Naive thymus-derived CD4-positive, alpha-beta T cell (primary cell): ENCODE results near the gene ZC2HC1C. TPM values are rescaled to one million over a fixed set of nuclear protein-coding genes. Genes with fewer than 3 reads are reported as not detected.
"Not testable (repeated sequence)": the region's sequence is repeated elsewhere in the genome, so short reads cannot be mapped to it uniquely, and the experiment has no call there.

ENCODE experiments used
- ATAC-seq: fragments of 150-1000 bp; cut with Tn5 transposase; 2 replicates; pipeline ENCODE4 v1.10.0; 2021; ENCODE audit warnings: mild to moderate bottlenecking, moderate library complexity
- CTCF ChIA-PET: fragments of 350-600 bp; sonication (Branson Sonifier 250); formaldehyde crosslinking; loops from one replicate; lab custom pipeline; 2021; ENCODE audit warnings: antibody characterized with exemption; lab: Charles Lee
- POLR2A ChIA-PET: fragments of 350-600 bp; sonication (Branson Sonifier 250); formaldehyde crosslinking; loops from one replicate; lab custom pipeline; 2021; ENCODE audit warnings: antibody characterized with exemption, inconsistent platforms; lab: Charles Lee
- DNase-seq, 9 donors: peaks; one replicate each; pipeline versions ENCODE4 v3.0.0 to v3.0.0-alpha.2; 2020 to 2022; ENCODE audit warnings: mixed read lengths in 1 of 9
- H3K27ac ChIP-seq: one replicate; pipeline ENCODE4 v1.7.0; 2013; ENCODE audit warnings: mild to moderate bottlenecking, low read depth, low read length, moderate library complexity
- H3K27me3 ChIP-seq, 2 donors: one replicate each; pipeline ENCODE4 v1.7.0; 2013; ENCODE audit warnings: low read length in 2 of 2, mild to moderate bottlenecking in 2 of 2, moderate library complexity in 2 of 2; ENCODE audit not compliant: control insufficient read depth in 2 of 2, insufficient read depth in 2 of 2
- H3K36me3 ChIP-seq, 3 experiments: 1 replicate in 2 of 3; 2 replicates in 1 of 3; pipeline ENCODE4 v1.7.0; 2013; ENCODE audit warnings: low read length in 3 of 3, mild to moderate bottlenecking in 3 of 3, moderate library complexity in 1 of 3; ENCODE audit not compliant: insufficient read depth in 3 of 3, control insufficient read depth in 2 of 3
- H3K4me1 ChIP-seq, 2 donors: one replicate each; pipeline ENCODE4 v1.7.0; 2013; ENCODE audit warnings: low read length in 2 of 2, mild to moderate bottlenecking in 2 of 2, moderate library complexity in 1 of 2; ENCODE audit not compliant: control insufficient read depth in 2 of 2, insufficient read depth in 2 of 2
- H3K4me3 ChIP-seq: 2 replicates; pipeline ENCODE4 v1.7.0; 2013; ENCODE audit warnings: mild to moderate bottlenecking, low read length
- H3K9me3 ChIP-seq, 3 experiments: 1 replicate in 2 of 3; 2 replicates in 1 of 3; pipeline ENCODE4 v1.7.0; 2013; ENCODE audit warnings: low read length in 3 of 3; ENCODE audit not compliant: control insufficient read depth in 2 of 3
- H3K27ac Mint-ChIP-seq, 9 donors: one replicate each; pipeline ENCODE4 v1.8.0; 2020 to 2022; ENCODE audit warnings: mixed read lengths in 9 of 9, mild to moderate bottlenecking in 8 of 9, moderate library complexity in 5 of 9, inconsistent platforms in 2 of 9
- H3K27me3 Mint-ChIP-seq, 5 donors: one replicate each; pipeline ENCODE4 v1.8.0; 2021 to 2022; ENCODE audit warnings: mixed read lengths in 5 of 5, mild to moderate bottlenecking in 1 of 5
- H3K36me3 Mint-ChIP-seq, 5 donors: one replicate each; pipeline ENCODE4 v1.8.0; 2020 to 2022; ENCODE audit warnings: mixed read lengths in 5 of 5, mild to moderate bottlenecking in 3 of 5, inconsistent platforms in 1 of 5
- H3K4me1 Mint-ChIP-seq, 7 donors: one replicate each; pipeline ENCODE4 v1.8.0; 2020 to 2022; ENCODE audit warnings: mixed read lengths in 7 of 7, mild to moderate bottlenecking in 3 of 7, inconsistent platforms in 1 of 7
- H3K4me3 Mint-ChIP-seq, 10 donors: one replicate each; pipeline ENCODE4 v1.8.0; 2020 to 2022; ENCODE audit warnings: mild to moderate bottlenecking in 10 of 10, mixed read lengths in 10 of 10, moderate library complexity in 6 of 10, inconsistent platforms in 2 of 10
- H3K9me3 Mint-ChIP-seq, 11 donors: one replicate each; pipeline ENCODE4 v1.8.0; 2020 to 2022; ENCODE audit warnings: mixed read lengths in 11 of 11, mild to moderate bottlenecking in 4 of 11, inconsistent platforms in 1 of 11, moderate library complexity in 1 of 11
- intact Hi-C, 2 donors: fragments of 100-400 bp; cut with micrococcal nuclease; formaldehyde crosslinking; loops; one replicate each; pipeline ENCODE4 v1.15.1; 2023
- polyA plus RNA-seq, 2 donors: library from polyadenylated mRNA; unstranded; fragments of 300-500 nt; fragmentation: Illumina TruSeq; gene quantifications; one replicate each; pipeline ENCODE4 v1.2.3, GENCODE V29; 2021
- total RNA-seq, 6 experiments: library from RNA in 5 of 6; stranded (reverse) in 5 of 6; gene quantifications; 1 replicate in 5 of 6; 2 replicates in 1 of 6; pipeline ENCODE4 v1.2.3 and lab custom pipeline; 2021 to 2026

ZC2HC1C gene
- total and polyA plus RNA-seq, 7 experiments from 2014 or later: 0.30 to 1.7 (median 0.41) TPM; not detected in 4

- intact Hi-C loops: loop anchor here (1.0 to 5.0 kb wide), 7 partner anchors 49 to 860 kb away; partner anchors contain the start of genes ERG28 (in 2 of the 2), TMED10 (in 2 of the 2), TTLL5 (in 2 of the 2) and IFT43 (in 1 of the 2)
- Mint-ChIP-seq H3K4me3 (peak overlapping the region; percentile 87 to 99 (median 96)), H3K36me3 (peaks cover 3 to 15% (median 6%) of the 10 kb centered on the region in 5 donors), H3K4me1 (peaks cover 36 to 51% (median 46%) of the 10 kb centered on the region in 7 donors), H3K27ac (peak overlapping the region; percentile 95 to 98 (median 98))
- ATAC-seq, H3K9me3 Mint-ChIP-seq, H3K27me3 ChIP-seq, H3K9me3 ChIP-seq, H3K27me3 Mint-ChIP-seq, DNase-seq, H3K36me3 ChIP-seq: not testable (repeated sequence)
- peak overlapping the region; percentile 89 for H3K27ac ChIP-seq
- ChIA-PET POLR2A (interaction anchor here (0.5 to 3.5 kb wide), 8 partner anchors 15 to 1276 kb away, joined by 3 to 27 read pairs (median 3); partner anchors contain the start of genes ERG28, PTGR2 and TTLL5), CTCF (interaction anchor here (0.5 to 2.5 kb wide), 4 partner anchors 133 to 178 kb away, joined by 3 to 8 read pairs (median 4); no protein-coding TSS in a partner anchor)
- H3K4me3 ChIP-seq: peak overlapping the region; percentile 87
- H3K4me1 ChIP-seq: peaks cover 22 to 29% of the 10 kb centered on the region in 2 donors
These were observed 58.0 kb downstream of the ZC2HC1C start for GRCh38 chr14:75127474-75127820.

- peak overlapping the region; percentile 87 to 99 (median 96) for H3K4me3 Mint-ChIP-seq
- ChIA-PET CTCF (interaction anchor here (0.5 to 2.5 kb wide), 3 partner anchors 166 to 173 kb away, joined by 3 to 8 read pairs (median 4); no protein-coding TSS in a partner anchor), POLR2A (interaction anchor here (0.5 to 3.5 kb wide), 5 partner anchors 167 to 394 kb away, joined by 3 to 27 read pairs (median 3); partner anchors contain the start of gene BATF)
- H3K36me3 ChIP-seq: no peaks in the 10 kb centered on the region
- H3K4me1 ChIP-seq: peaks cover 22 to 29% of the 10 kb centered on the region in 2 donors
- ATAC-seq (no peak), DNase-seq (no peak)
- H3K27ac ChIP-seq: no peak overlapping the region
- H3K4me3 ChIP-seq: no peak overlapping the region
- peaks cover 7 to 19% (median 10%) of the 10 kb centered on the region in 5 donors for H3K36me3 Mint-ChIP-seq
- H3K27me3 ChIP-seq: no peaks in the 10 kb centered on the region
- H3K9me3 ChIP-seq: no peaks in the 10 kb centered on the region
- peak overlapping the region; percentile 66 to 98 (median 95) for H3K27ac Mint-ChIP-seq
- no peaks in the 10 kb centered on the region for H3K9me3 Mint-ChIP-seq
- H3K27me3 Mint-ChIP-seq: no peaks in the 10 kb centered on the region
- H3K4me1 Mint-ChIP-seq: peaks cover 36 to 55% (median 49%) of the 10 kb centered on the region in 7 donors
- intact Hi-C loops: loop anchor here (1.0 to 5.0 kb wide), 7 partner anchors 48 to 859 kb away; partner anchors contain the start of genes ERG28 (in 2 of the 2), TMED10 (in 2 of the 2), TTLL5 (in 2 of the 2) and IFT43 (in 1 of the 2)
These were observed 58.6 kb downstream of the ZC2HC1C start for GRCh38 chr14:75127903-75128595.

GRCh38 chr14:75128596-75128990 lies 59.2 kb downstream of the ZC2HC1C start:
- H3K9me3 ChIP-seq: no peaks in the 10 kb centered on the region
- no peaks in the 10 kb centered on the region for H3K27me3 ChIP-seq
- peaks cover 20 to 29% of the 10 kb centered on the region in 2 donors for H3K4me1 ChIP-seq
- ATAC-seq (no peak), DNase-seq (no peak)
- Mint-ChIP-seq H3K27me3 (no peaks in the 10 kb centered on the region), H3K27ac (peak overlapping the region in 4 of 9 donors; percentile 49 to 98 (median 77)), H3K9me3 (no peaks in the 10 kb centered on the region), H3K4me3 (peak overlapping the region in 5 of 10 donors; percentile 7 to 63 (median 38)), H3K36me3 (peaks cover 10 to 24% (median 14%) of the 10 kb centered on the region in 5 donors), H3K4me1 (peaks cover 36 to 53% (median 49%) of the 10 kb centered on the region in 7 donors)
- POLR2A ChIA-PET: interaction anchor here (0.6 to 3.5 kb wide), 3 partner anchors 166 to 394 kb away, joined by 3 to 27 read pairs (median 4); partner anchors contain the start of gene BATF
- CTCF ChIA-PET: interaction anchor here (0.5 to 1.1 kb wide), 5 partner anchors 112 to 330 kb away, joined by 3 to 5 read pairs (median 3); no protein-coding TSS in a partner anchor
- H3K36me3 ChIP-seq: peaks cover 0 to 4% (median 2%) of the 10 kb centered on the region in 3 experiments
- no peak overlapping the region for H3K27ac ChIP-seq
- no peak overlapping the region for H3K4me3 ChIP-seq
- intact Hi-C loops: loop anchor here (5.0 kb wide), 2 partner anchors 434 to 859 kb away; partner anchors contain the start of gene IFT43 (in 1 of the 2)

Other genes with a start within 250 kb of the ZC2HC1C start
- gene PROX2, start 193.5 kb upstream of the ZC2HC1C start, total RNA-seq: under 1 TPM in 2 of 5 experiments, not detected in 3; 0.13 to 0.54 TPM
- gene PROX2, start 193.5 kb upstream of the ZC2HC1C start, polyA plus RNA-seq: under 1 TPM; 0.05 to 0.06 TPM
- 100 to 1,000 TPM in 2 of 5 experiments, 10 to 100 TPM in 3; 90.0 to 132 (median 96.5) TPM for gene DLST, start 187.7 kb upstream of the ZC2HC1C start, total RNA-seq
- 1 to 10 TPM; 8.9 to 9.2 TPM for gene DLST, start 187.7 kb upstream of the ZC2HC1C start, polyA plus RNA-seq
- 10 to 100 TPM in 2 of 5 experiments, 1 to 10 TPM in 3; 3.0 to 12.8 (median 6.3) TPM for gene RPS6KL1, start 146.4 kb upstream of the ZC2HC1C start, total RNA-seq
- 1 to 10 TPM; 2.0 to 4.0 TPM for gene RPS6KL1, start 146.4 kb upstream of the ZC2HC1C start, polyA plus RNA-seq
- under 1 TPM in 2 of 5 experiments, not detected in 3; 0.22 to 0.37 TPM for gene PGF, start 114.0 kb upstream of the ZC2HC1C start, total RNA-seq
- under 1 TPM in 1 of 2 donors, not detected in 1; 0.17 TPM for gene PGF, start 114.0 kb upstream of the ZC2HC1C start, polyA plus RNA-seq
- 10 to 100 TPM; 23.8 to 40.7 (median 26.1) TPM for gene EIF2B2, start 66.7 kb upstream of the ZC2HC1C start, total RNA-seq
- gene EIF2B2, start 66.7 kb upstream of the ZC2HC1C start, polyA plus RNA-seq: 10 to 100 TPM; 18.2 to 19.8 TPM
- gene MLH3, start 18.2 kb upstream of the ZC2HC1C start, total RNA-seq: 10 to 100 TPM; 19.9 to 26.7 (median 20.5) TPM
- 10 to 100 TPM; 11.4 to 15.6 TPM for gene MLH3, start 18.2 kb upstream of the ZC2HC1C start, polyA plus RNA-seq
- 10 to 100 TPM; 11.8 to 39.5 (median 31.2) TPM for gene ACYP1, start 5.6 kb upstream of the ZC2HC1C start, total RNA-seq
- gene ACYP1, start 5.6 kb upstream of the ZC2HC1C start, polyA plus RNA-seq: 10 to 100 TPM; 17.5 to 17.9 TPM
- gene NEK9, start 57.4 kb downstream of the ZC2HC1C start, total RNA-seq: 100 to 1,000 TPM in 2 of 5 experiments, 10 to 100 TPM in 3; 81.7 to 141 (median 84.7) TPM
- gene NEK9, start 57.4 kb downstream of the ZC2HC1C start, polyA plus RNA-seq: 10 to 100 TPM; 16.6 to 17.2 TPM
- 100 to 1,000 TPM; 155 to 233 (median 171) TPM for gene TMED10, start 107.0 kb downstream of the ZC2HC1C start, total RNA-seq
- 100 to 1,000 TPM; 204 to 245 TPM for gene TMED10, start 107.0 kb downstream of the ZC2HC1C start, polyA plus RNA-seq
- 1,000 to 10,000 TPM in 2 of 5 experiments, 10 to 100 TPM in 2, 1 to 10 TPM in 1; 9.4 to 4,557 (median 14.4) TPM for gene FOS, start 209.2 kb downstream of the ZC2HC1C start, total RNA-seq
- gene FOS, start 209.2 kb downstream of the ZC2HC1C start, polyA plus RNA-seq: 10 to 100 TPM; 27.5 to 96.7 TPM